AG04449 (cell line): Measurements from ENCODE around the gene AHSG.

ENCODE experiments used
- CTCF ChIA-PET: fragments of 350-600 bp; formaldehyde crosslinking; extraction: SDS; loops from one replicate; lab custom pipeline; 2021; ENCODE audit warnings: antibody characterized with exemption; lab: Yijun Ruan, JAX
- POLR2A ChIA-PET: fragments of 400-600, 350-600 bp; formaldehyde crosslinking; extraction: SDS; loops from one replicate; lab custom pipeline; 2020; ENCODE audit warnings: antibody characterized with exemption, inconsistent platforms; lab: Yijun Ruan, JAX
- DNase-seq: peaks from one replicate; pipeline ENCODE4 v3.0.0-alpha.2; 2010; ENCODE audit warnings: low read depth, low spot score
- H3K4me3 ChIP-seq: 2 replicates; pipeline ENCODE4 v1.5.1; 2011; ENCODE audit warnings: low read depth, mild to moderate bottlenecking, control low read depth, low read length
- TF ChIP-seq, protein P1 (sequence below): IDR thresholded peaks from one replicate; pipeline ENCODE4 v1.5.1; 2011; ENCODE audit warnings: mild to moderate bottlenecking, moderate library complexity, low read length, control low read depth, inconsistent platforms; ENCODE audit not compliant: insufficient read depth; ENCODE audit errors: missing control alignments

The AHSG gene

DNA sequence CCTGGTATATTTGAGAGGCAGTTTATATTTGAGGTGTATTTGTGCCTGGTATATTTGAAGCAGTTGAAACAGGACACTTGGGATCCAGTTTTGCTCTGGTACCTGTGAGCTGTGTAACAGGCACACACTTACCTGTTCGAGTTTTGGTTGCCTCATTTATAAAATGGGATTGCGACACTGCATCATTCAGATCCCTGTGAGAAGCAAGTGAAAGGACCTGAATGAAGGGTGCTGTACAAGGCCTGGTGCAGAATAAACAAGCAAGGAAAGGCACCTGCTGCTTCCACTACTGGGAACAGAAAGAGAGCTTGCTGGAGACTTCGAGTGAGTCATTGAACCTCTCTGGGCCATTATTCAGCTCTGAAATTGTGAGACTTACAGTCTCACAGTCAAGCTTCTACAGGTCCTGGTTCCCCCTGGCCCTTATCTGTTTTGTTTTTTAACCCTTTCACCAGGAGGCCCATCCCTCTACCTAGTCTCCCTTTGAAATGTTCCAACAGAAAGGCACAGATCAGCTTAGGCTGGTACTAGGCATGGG, 38.9 kb downstream of the AHSG start:
- POLR2A ChIA-PET, result no interaction called here
- no peak overlapping the region for H3K4me3 ChIP-seq
- TF ChIP-seq, protein P1, sequence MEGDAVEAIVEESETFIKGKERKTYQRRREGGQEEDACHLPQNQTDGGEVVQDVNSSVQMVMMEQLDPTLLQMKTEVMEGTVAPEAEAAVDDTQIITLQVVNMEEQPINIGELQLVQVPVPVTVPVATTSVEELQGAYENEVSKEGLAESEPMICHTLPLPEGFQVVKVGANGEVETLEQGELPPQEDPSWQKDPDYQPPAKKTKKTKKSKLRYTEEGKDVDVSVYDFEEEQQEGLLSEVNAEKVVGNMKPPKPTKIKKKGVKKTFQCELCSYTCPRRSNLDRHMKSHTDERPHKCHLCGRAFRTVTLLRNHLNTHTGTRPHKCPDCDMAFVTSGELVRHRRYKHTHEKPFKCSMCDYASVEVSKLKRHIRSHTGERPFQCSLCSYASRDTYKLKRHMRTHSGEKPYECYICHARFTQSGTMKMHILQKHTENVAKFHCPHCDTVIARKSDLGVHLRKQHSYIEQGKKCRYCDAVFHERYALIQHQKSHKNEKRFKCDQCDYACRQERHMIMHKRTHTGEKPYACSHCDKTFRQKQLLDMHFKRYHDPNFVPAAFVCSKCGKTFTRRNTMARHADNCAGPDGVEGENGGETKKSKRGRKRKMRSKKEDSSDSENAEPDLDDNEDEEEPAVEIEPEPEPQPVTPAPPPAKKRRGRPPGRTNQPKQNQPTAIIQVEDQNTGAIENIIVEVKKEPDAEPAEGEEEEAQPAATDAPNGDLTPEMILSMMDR, result no peak
- CTCF ChIA-PET, result no interaction called here
- DNase-seq, result no peak

DNA sequence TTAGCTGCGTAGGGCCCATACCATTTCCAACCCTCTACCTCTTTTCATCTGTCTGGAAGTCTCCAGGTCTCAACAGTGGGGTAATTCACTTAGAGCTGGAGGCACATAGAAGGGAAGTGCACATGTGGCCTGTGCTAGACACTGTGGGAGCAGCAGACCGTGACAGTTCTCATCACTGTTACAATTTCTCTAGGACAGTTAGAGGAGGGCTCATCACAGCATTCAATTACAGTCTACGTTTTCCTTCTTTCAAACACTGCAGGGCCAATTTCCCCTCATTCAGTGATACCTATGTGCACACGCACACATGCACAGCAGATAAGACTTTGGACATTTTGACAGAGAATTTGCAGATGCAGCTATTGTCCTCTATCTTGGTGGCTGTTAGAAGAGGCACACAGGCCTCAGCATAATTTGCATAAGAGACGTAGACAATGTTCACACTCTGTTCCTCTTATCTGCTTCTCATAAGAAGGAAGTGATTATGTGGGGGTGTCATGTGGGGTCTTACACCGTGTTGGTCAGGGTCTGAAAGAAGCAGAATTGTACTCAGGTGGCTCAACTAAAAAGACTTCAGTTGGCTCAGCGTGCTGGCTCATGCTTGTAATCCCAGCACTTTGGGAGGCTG, 40.3 kb downstream of the AHSG start:
- no peak overlapping the region for H3K4me3 ChIP-seq
- CTCF ChIA-PET, result no interaction called here
- no peak for DNase-seq
- TF ChIP-seq, protein P1, result no peak
- POLR2A ChIA-PET, result no interaction called here

DNA sequence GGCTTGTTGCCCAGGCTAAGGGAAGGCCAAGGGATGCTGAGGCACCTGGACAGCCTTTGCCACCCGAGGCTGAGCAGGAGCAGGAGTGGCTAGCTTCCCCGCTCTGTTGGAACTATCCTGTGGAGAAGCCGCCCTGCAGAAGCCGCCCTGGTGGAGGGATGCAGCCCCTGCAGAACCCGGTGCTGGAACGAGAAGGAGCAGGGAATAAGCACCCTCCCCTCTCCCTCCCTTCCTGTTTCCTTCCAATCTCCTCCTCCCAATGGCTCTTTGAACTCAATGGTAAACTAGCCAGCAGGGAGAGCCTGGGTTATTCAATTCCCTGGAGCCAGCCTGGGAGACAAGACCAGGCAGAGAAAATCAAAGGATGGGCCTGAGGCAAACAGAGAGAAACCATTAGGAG, 41.1 kb downstream of the AHSG start:
- DNase-seq, result no peak
- H3K4me3 ChIP-seq, result no peak overlapping the region
- TF ChIP-seq, protein P1, result no peak
- ChIA-PET POLR2A (no interaction called here), CTCF (no interaction called here)

DNA sequence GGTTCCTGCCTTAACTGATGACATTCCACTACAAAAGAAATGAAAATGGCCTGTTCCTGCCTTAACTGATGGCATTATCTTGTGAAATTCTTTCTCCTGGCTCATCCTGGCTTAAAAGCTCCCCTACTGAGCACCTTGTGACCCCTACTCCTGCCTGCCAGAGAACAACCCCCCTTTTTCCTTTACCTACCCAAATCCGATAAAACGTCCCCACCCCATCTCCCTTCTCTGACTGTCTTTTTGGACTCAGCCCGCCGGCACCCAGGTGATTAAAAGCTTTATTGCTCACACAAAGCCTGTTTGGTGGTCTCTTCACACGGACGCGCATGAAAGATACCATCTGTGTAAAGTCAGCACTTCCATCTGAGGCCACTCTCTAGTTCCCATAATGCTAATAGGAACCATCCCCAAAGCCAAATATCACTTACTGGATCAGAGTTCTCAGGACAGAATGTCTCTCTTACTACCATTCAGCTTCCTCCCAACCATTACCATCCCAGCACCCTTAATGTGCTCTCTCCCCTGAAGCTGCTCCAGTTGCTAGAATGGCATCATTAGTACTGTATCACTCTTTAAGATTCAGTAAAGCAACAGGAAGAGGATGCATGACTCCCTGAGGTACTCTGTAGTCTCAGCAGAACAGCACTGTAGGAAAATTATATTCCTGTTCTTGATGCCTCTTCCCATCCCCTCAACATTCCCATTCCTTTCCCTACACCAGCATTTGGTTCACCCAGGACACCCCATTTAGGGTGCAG, 50.7 kb downstream of the AHSG start:
- CTCF ChIA-PET, result interaction anchor here (0.9 kb wide), 1 partner anchor 48 kb away, joined by 3 read pairs; no protein-coding TSS in a partner anchor
- TF ChIP-seq, protein P1, result no peak
- DNase-seq, result no peak
- POLR2A ChIA-PET, result no interaction called here
- no peak overlapping the region for H3K4me3 ChIP-seq

GRCh38 chr3:186664119-186664495, 51.2 kb downstream of the AHSG start:
- ChIA-PET CTCF (interaction anchor here (0.9 kb wide), 1 partner anchor 49 kb away, joined by 3 read pairs; no protein-coding TSS in a partner anchor), POLR2A (no interaction called here)
- TF ChIP-seq, protein P1, result no peak
- no peak for DNase-seq
- H3K4me3 ChIP-seq, result no peak overlapping the region

DNA sequence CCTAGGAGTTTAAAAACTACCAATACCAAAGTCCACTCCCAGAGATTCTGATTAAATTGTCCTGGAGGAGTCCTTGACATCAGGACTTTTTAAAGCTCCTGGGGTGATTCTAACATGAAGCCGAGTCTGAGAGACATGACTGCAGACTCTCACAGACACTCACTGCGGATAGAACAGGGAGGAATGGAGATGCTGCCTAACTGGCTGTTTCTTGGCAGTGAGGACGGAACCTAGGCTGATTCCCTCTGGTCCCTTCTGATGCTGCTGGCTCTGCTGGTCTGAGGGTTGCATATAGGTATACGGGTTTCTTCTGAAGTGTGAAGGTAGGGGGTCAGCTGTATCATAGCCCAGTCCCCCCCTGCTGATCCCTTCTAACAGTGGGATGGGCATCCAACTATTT, 51.6 kb downstream of the AHSG start:
- no peak overlapping the region for H3K4me3 ChIP-seq
- DNase-seq, result no peak
- TF ChIP-seq, protein P1, result no peak
- ChIA-PET POLR2A (no interaction called here), CTCF (interaction anchor here (0.9 kb wide), 1 partner anchor 49 kb away, joined by 3 read pairs; no protein-coding TSS in a partner anchor)
